Measurements from ENCODE around the gene LPAR5. TPM values are rescaled to one million over a fixed set of nuclear protein-coding genes. Genes with fewer than 3 reads are reported as not detected.
A peak's percentile ranks its signal among the peaks of the same experiment; 100 is the strongest.

The LPAR5 gene
- total RNA-seq, 1 donor from 2014 or later, result 0.57 TPM

DNA sequence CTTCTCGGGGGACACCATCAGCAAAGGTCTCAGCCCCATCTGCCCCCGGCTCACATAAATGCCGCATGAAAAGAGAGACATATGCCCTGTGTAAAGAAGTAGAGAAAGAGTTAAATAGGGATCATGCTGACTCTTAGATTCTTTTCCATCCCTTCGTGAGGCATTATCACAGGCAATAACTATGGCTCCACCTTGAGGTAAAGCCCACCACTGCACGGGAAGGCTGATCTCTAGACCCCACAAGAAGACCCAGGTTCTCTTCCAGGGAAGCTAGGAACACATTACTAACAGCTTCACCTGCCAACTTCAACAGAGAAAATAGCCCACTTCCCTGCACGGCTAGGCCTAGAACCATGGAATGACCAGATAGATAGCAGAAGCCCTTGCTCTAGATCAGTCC, 53.6 kb downstream of the LPAR5 start:
- Mint-ChIP-seq H3K4me1 (ENCODE audit: low read depth) (no peaks in the 10 kb centered on the region), H3K27ac (ENCODE audit: unreplicated experiment) (no peak overlapping the region), H3K4me3 (ENCODE audit: unreplicated experiment) (no peak overlapping the region), H3K36me3 (ENCODE audit: low read depth) (peaks cover 52% of the 10 kb centered on the region), H3K9me3 (ENCODE audit: low read depth) (no peaks in the 10 kb centered on the region), H3K27me3 (ENCODE audit: low read depth) (no peaks in the 10 kb centered on the region)
- TF ChIP-seq, protein P1, sequence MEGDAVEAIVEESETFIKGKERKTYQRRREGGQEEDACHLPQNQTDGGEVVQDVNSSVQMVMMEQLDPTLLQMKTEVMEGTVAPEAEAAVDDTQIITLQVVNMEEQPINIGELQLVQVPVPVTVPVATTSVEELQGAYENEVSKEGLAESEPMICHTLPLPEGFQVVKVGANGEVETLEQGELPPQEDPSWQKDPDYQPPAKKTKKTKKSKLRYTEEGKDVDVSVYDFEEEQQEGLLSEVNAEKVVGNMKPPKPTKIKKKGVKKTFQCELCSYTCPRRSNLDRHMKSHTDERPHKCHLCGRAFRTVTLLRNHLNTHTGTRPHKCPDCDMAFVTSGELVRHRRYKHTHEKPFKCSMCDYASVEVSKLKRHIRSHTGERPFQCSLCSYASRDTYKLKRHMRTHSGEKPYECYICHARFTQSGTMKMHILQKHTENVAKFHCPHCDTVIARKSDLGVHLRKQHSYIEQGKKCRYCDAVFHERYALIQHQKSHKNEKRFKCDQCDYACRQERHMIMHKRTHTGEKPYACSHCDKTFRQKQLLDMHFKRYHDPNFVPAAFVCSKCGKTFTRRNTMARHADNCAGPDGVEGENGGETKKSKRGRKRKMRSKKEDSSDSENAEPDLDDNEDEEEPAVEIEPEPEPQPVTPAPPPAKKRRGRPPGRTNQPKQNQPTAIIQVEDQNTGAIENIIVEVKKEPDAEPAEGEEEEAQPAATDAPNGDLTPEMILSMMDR (IDR thresholded peaks at IDR 0.05), result peak; percentile 51
- no peak for DNase-seq (ENCODE audit: low spot score)

DNA sequence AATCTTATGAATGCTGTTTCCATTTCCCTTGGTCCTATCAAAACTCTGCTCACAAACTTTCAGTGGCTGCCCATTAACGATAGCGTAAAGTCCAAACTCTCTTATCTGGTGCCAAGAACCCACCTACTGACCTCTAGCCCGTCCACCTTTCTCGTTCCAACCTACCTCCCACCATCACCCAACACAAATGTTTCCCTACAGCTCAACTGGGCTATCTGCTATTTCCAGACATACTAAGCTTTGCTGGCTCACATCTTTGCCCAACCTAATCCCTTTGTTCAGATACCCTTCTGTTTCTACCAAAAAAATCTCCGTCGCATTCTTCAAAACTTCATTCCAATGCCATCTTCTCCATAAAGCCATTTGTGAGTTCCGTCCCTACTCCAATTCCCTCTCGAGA, 60.1 kb downstream of the LPAR5 start:
- TF ChIP-seq, protein P1 (IDR thresholded peaks at IDR 0.05), result no peak
- Mint-ChIP-seq H3K9me3 (ENCODE audit: low read depth) (no peaks in the 10 kb centered on the region), H3K27ac (ENCODE audit: unreplicated experiment) (no peak overlapping the region), H3K4me3 (ENCODE audit: unreplicated experiment) (no peak overlapping the region), H3K4me1 (ENCODE audit: low read depth) (no peaks in the 10 kb centered on the region), H3K27me3 (ENCODE audit: low read depth) (no peaks in the 10 kb centered on the region), H3K36me3 (ENCODE audit: low read depth) (peaks cover 53% of the 10 kb centered on the region)
- no peak for DNase-seq (ENCODE audit: low spot score)

DNA sequence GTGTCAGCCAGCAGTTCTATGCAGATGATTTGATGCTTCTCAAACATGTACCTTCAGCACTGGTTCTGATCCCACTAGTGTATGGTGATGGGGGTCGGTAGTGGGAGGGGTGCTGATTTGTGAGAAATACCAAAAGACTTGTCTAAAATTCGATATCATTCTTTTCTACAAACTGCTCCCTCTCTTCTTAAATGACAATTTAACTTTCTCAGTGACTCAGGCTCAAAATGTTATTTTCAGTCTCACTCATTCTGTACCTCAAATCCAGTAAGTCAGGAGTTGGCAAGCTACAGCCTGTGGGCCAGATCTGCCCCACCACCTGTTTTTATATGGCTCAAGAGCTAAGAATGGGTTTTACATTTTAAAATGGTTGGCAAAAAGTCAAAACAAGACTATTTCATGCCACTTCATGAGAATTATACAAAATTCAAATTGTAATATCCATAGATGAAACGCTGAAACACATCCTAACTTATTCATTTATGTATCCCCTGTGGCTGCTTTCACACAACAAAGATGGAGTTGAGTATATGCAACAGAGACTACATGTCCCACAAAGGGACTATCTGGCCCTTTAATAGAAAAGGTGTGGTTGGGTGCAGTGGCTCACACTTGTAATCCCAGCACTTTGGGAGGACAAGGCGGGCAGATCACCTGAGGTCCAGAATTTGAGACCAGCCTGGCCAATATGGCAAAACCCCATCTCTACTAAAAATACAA, 61.0 kb downstream of the LPAR5 start:
- peaks cover 5% of the 10 kb centered on the region for H3K4me1 Mint-ChIP-seq (ENCODE audit: low read depth)
- TF ChIP-seq, protein P1 (IDR thresholded peaks at IDR 0.05), result no peak
- H3K27ac Mint-ChIP-seq (ENCODE audit: unreplicated experiment), result peak overlapping the region; percentile 45
- DNase-seq (ENCODE audit: low spot score), result no peak
- H3K9me3 Mint-ChIP-seq (ENCODE audit: low read depth), result no peaks in the 10 kb centered on the region
- no peak overlapping the region for H3K4me3 Mint-ChIP-seq (ENCODE audit: unreplicated experiment)
- peaks cover 54% of the 10 kb centered on the region for H3K36me3 Mint-ChIP-seq (ENCODE audit: low read depth)
- no peaks in the 10 kb centered on the region for H3K27me3 Mint-ChIP-seq (ENCODE audit: low read depth)

DNA sequence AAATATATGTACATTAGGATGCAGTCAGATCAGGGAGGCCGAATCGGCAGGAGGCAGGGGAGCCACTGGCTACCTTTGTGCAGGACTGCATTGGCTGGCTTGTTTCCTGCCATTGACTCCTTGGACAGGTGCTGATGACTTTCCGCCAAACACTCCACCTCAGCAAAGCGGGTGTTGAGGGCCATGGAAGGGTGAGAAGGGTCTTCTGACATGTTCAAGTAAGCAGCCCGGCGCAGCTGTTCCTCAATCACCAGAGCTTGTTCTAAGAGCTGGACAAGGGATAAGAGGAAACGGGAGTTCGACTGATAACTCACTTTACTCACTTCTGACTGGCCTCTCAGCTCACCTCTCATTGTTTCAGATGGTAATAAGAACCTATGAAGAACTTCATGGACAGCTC, 62.8 kb downstream of the LPAR5 start:
- Mint-ChIP-seq H3K27ac (ENCODE audit: unreplicated experiment) (no peak overlapping the region), H3K4me3 (ENCODE audit: unreplicated experiment) (no peak overlapping the region), H3K27me3 (ENCODE audit: low read depth) (no peaks in the 10 kb centered on the region), H3K9me3 (ENCODE audit: low read depth) (no peaks in the 10 kb centered on the region), H3K4me1 (ENCODE audit: low read depth) (peaks cover 16% of the 10 kb centered on the region), H3K36me3 (ENCODE audit: low read depth) (peaks cover 45% of the 10 kb centered on the region)
- TF ChIP-seq, protein P1 (IDR thresholded peaks at IDR 0.05), result no peak
- DNase-seq (ENCODE audit: low spot score), result no peak

DNA sequence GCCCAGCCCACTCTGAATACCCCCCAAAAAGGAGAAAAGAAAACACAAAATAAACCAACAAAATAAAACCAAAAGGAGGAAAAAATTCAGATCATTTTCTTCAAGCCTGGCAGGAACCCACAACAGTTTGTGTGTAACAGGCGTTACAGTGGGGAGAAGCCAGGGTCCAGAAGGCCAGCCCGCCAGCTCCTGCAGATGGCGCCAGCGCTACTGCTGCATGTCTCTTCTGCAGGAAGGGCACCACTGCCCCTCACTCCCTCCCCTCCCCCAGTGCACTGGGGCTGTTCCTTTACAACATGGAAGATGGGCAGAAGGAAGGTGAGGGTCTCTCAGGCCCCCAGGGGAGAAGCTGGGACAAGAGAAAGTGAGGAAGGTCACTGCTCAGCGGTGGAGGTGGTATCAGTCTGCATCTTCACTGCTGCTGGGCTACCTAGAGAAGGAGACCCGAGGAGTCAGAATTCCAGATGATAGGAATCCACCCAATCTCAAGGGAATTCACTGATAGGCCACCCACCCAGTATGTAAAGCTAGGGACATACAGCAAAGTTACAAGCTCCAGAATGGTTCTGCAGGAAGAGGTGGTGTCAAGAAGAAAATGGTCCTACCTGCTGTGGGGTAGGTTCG, 65.4 kb downstream of the LPAR5 start:
- Mint-ChIP-seq H3K4me1 (ENCODE audit: low read depth) (peaks cover 29% of the 10 kb centered on the region), H3K27me3 (ENCODE audit: low read depth) (no peaks in the 10 kb centered on the region), H3K4me3 (ENCODE audit: unreplicated experiment) (no peak overlapping the region), H3K36me3 (ENCODE audit: low read depth) (peaks cover 36% of the 10 kb centered on the region), H3K27ac (ENCODE audit: unreplicated experiment) (peak overlapping the region; percentile 57), H3K9me3 (ENCODE audit: low read depth) (no peaks in the 10 kb centered on the region)
- TF ChIP-seq, protein P1 (IDR thresholded peaks at IDR 0.05), result peak; percentile 77
- no peak for DNase-seq (ENCODE audit: low spot score)

Data from chondrocyte (in vitro differentiated cells).